Endothelial cell of umbilical vein (primary cell): Measurements from ENCODE around the gene BLTP2. TPM values are rescaled to one million over a fixed set of nuclear protein-coding genes. Genes with fewer than 3 reads are reported as not detected.

ENCODE experiments used
- Bru-seq: library from RNA; stranded (reverse); fragments of 400-500 nt; gene quantifications from one replicate; lab custom pipeline; 2021; lab: Mats Ljungman, UMichigan
- BruChase-seq, 2 experiments: library from RNA; stranded (reverse); fragments of 400-500 nt; gene quantifications; one replicate each; lab custom pipeline; 2021; lab: Mats Ljungman, UMichigan
- BruUV-seq: library from RNA; stranded (reverse); fragments of 400-500 nt; replicated peaks from 2 replicates; lab custom pipeline; 2021; lab: Mats Ljungman, UMichigan
- CTCF ChIA-PET: fragments of 300-600, 350-600 bp; sonication (Branson Sonifier 250); formaldehyde crosslinking; loops from one replicate; lab custom pipeline; 2021; ENCODE audit warnings: antibody characterized with exemption, inconsistent platforms; lab: Charles Lee
- POLR2A ChIA-PET: fragments of 300-600, 350-600 bp; sonication (Branson Sonifier 250); formaldehyde crosslinking; loops from one replicate; lab custom pipeline; 2021; ENCODE audit warnings: antibody characterized with exemption, inconsistent platforms; lab: Charles Lee
- DNase-seq: peaks from one replicate; pipeline ENCODE4 v3.0.0-alpha.2; 2011; ENCODE audit warnings: low read depth, low spot score
- FAIRE-seq: peaks from 2 replicates; lab custom pipeline; 2011; peaks lifted over from hg19 to GRCh38; lab: Jason Lieb, UNC
- H2AFZ ChIP-seq: 2 replicates; pipeline ENCODE4 v1.6.0; 2012; ENCODE audit warnings: low read depth, low read length, control low read depth, inconsistent platforms
- H3K27ac ChIP-seq: 2 replicates; pipeline ENCODE4 v1.5.1; 2011; ENCODE audit warnings: low read depth, mild to moderate bottlenecking, control low read depth, low read length, moderate library complexity; ENCODE audit not compliant: insufficient read depth
- H3K27me3 ChIP-seq, 2 experiments: 2 replicates each; pipeline versions ENCODE4 v1.6.0 to v1.6.1; 2011; ENCODE audit warnings: low read length in 2 of 2, mixed read lengths in 1 of 2; ENCODE audit not compliant: control insufficient read depth in 2 of 2, insufficient read depth in 2 of 2
- H3K36me3 ChIP-seq, 2 experiments: 2 replicates in 1 of 2; 3 replicates in 1 of 2; pipeline ENCODE4 v1.5.1; 2011; ENCODE audit warnings: low read length in 2 of 2, mild to moderate bottlenecking in 1 of 2, moderate library complexity in 1 of 2; ENCODE audit not compliant: control insufficient read depth in 2 of 2, insufficient read depth in 2 of 2; ENCODE audit errors: extremely low read depth in 1 of 2
- H3K4me1 ChIP-seq: 3 replicates; pipeline ENCODE4 v1.5.1; 2011; ENCODE audit warnings: mild to moderate bottlenecking, low read length; ENCODE audit not compliant: control insufficient read depth, insufficient read depth; ENCODE audit errors: extremely low read depth
- H3K4me2 ChIP-seq: 2 replicates; pipeline ENCODE4 v1.6.1; 2011; ENCODE audit warnings: low read length, control low read depth, mixed read lengths; ENCODE audit not compliant: insufficient read depth
- H3K4me3 ChIP-seq, 3 experiments: fragments of 200-600 bp in 1 of 3; sonication (generic), shearing (Covaris generic) in 1 of 3; replicated peaks in 1 of 3; 2 replicates each; pipeline ENCODE4 v1.5.1; 2011 to 2016; ENCODE audit warnings: control low read depth in 3 of 3, low read length in 3 of 3, mild to moderate bottlenecking in 2 of 3, inconsistent platforms in 1 of 3, low read depth in 1 of 3, moderate library complexity in 1 of 3; ENCODE audit not compliant: insufficient read depth in 1 of 3
- H3K79me2 ChIP-seq: 2 replicates; pipeline ENCODE4 v1.6.0; 2012; ENCODE audit warnings: low read length, inconsistent platforms; ENCODE audit not compliant: control insufficient read depth, insufficient read depth
- H3K9ac ChIP-seq: replicated peaks from 2 replicates; pipeline ENCODE3; 2011; ENCODE audit warnings: low read length, control low read depth; ENCODE audit not compliant: insufficient read depth; ENCODE audit errors: extremely low read depth
- H3K9me1 ChIP-seq: replicated peaks from 3 replicates; pipeline ENCODE4 v1.6.0; 2011; ENCODE audit warnings: mild to moderate bottlenecking, low read length; ENCODE audit not compliant: control insufficient read depth, insufficient read depth; ENCODE audit errors: extremely low read depth
- H3K9me3 ChIP-seq: replicated peaks from 2 replicates; pipeline ENCODE4 v1.5.1; 2012; ENCODE audit warnings: low read length, inconsistent platforms; ENCODE audit not compliant: control insufficient read depth, insufficient read depth
- H4K20me1 ChIP-seq: replicated peaks from 2 replicates; pipeline ENCODE3; 2011; ENCODE audit warnings: mild to moderate bottlenecking, low read length; ENCODE audit not compliant: control insufficient read depth, insufficient read depth; ENCODE audit errors: extremely low read depth
- CTCF ChIP-seq, 2 donors: IDR thresholded peaks; 1 replicate in 1 of 2; 2 replicates in 1 of 2; pipeline ENCODE4 v1.5.1; 2011; ENCODE audit warnings: low read length in 2 of 2, mild to moderate bottlenecking in 2 of 2, moderate library complexity in 2 of 2, control low read depth in 1 of 2, inconsistent platforms in 1 of 2, low read depth in 1 of 2; ENCODE audit not compliant: insufficient read depth in 1 of 2; ENCODE audit errors: extremely low read depth in 1 of 2
- EZH2 ChIP-seq: IDR thresholded peaks from 2 replicates; pipeline ENCODE4 v1.6.1; 2012; ENCODE audit warnings: borderline replicate concordance, low read depth, mild to moderate bottlenecking, moderate library complexity, low read length, inconsistent platforms; ENCODE audit not compliant: severe bottlenecking
- FOS ChIP-seq: IDR thresholded peaks from 2 replicates; pipeline ENCODE4 v1.6.1; 2011; ENCODE audit warnings: mild to moderate bottlenecking, low read length, moderate library complexity, borderline replicate concordance; ENCODE audit not compliant: insufficient read depth
- GATA2 ChIP-seq: IDR thresholded peaks from 2 replicates; pipeline ENCODE4 v1.7.0; 2011; ENCODE audit warnings: low read depth, mild to moderate bottlenecking, moderate library complexity, mixed read lengths, low read length; ENCODE audit not compliant: insufficient read length, insufficient read depth
- JUN ChIP-seq: IDR thresholded peaks from 2 replicates; pipeline ENCODE4 v1.6.1; 2011; ENCODE audit warnings: borderline replicate concordance, low read depth; ENCODE audit not compliant: insufficient read length, insufficient read depth
- MYC ChIP-seq: IDR thresholded peaks from one replicate; pipeline ENCODE4 v1.6.1; 2011; ENCODE audit warnings: mild to moderate bottlenecking, low read depth, low read length
- POLR2A ChIP-seq: IDR thresholded peaks from 2 replicates; pipeline ENCODE4 v1.6.1; 2012; ENCODE audit warnings: low read depth, mild to moderate bottlenecking, control low read depth, low read length
- POLR2AphosphoS5 ChIP-seq: IDR thresholded peaks from 2 replicates; pipeline ENCODE4 v1.6.1; 2012; ENCODE audit warnings: low read depth, mild to moderate bottlenecking, control low read depth, low read length, moderate library complexity; ENCODE audit not compliant: insufficient read depth
- dilution Hi-C: fragments of 300-500 bp; cut with MboI; formaldehyde crosslinking; loops from one replicate; pipeline ENCODE4 v1.15.0; 2019; ENCODE audit warnings: low sequenced_read_pairs; ENCODE audit not compliant: extremely low pct_ligation_motif_present
- intact Hi-C: fragments of 100-400 bp; cut with micrococcal nuclease; formaldehyde crosslinking; loops from one replicate; pipeline ENCODE4 v1.10.0; 2022
- long read RNA-seq: library from polyadenylated mRNA; stranded (forward); transcript quantifications from one replicate; pipeline ENCODE4 v2.0.0, GENCODE V29; 2021
- polyA minus RNA-seq, 3 experiments: library from RNA; depleted of rRNA, polyadenylated mRNA; stranded (reverse); fragments of >200 nt; gene quantifications; 1 replicate in 1 of 3; 2 replicates in 2 of 3; pipeline ENCODE4 v1.2.3, GENCODE V29; 2011
- polyA plus RNA-seq, 4 experiments: library from polyadenylated mRNA; depleted of rRNA in 3 of 4; stranded (reverse) in 3 of 4; unstranded in 1 of 4; fragments of >200 nt; gene quantifications; 2 replicates each; pipeline versions ENCODE4 v1.2.1 to v1.2.3, GENCODE V29; 2011 to 2012; ENCODE audit warnings: missing spikeins in 1 of 4
- total RNA-seq: library from RNA; stranded (reverse); gene quantifications from 2 replicates; pipeline ENCODE4 v1.2.3, GENCODE V29; 2021
- TF ChIP-seq, protein P1 (sequence below): IDR thresholded peaks from 2 replicates; pipeline ENCODE4 v1.6.1; 2011; ENCODE audit not compliant: insufficient read depth, insufficient read length

BLTP2 gene
- 164 and 165 TPM in 2 replicates for total RNA-seq
- polyA plus RNA-seq = 91.4 and 119 TPM in 2 replicates
- 69.9 and 79.5 TPM in 2 replicates for polyA plus RNA-seq (2011; cell fraction: cytosol; rRNA removed)
- polyA plus RNA-seq (2011; cell fraction: nucleus; rRNA removed) = 207 and 249 TPM in 2 replicates
- polyA plus RNA-seq (2012) = 95.1 and 111 TPM in 2 replicates
- polyA minus RNA-seq = 522 and 694 TPM in 2 replicates
- polyA minus RNA-seq (2011; cell fraction: cytosol; rRNA and poly(A)+ RNA removed) = 116 TPM
- 142 and 241 TPM in 2 replicates for polyA minus RNA-seq (2011; cell fraction: nucleus; rRNA and poly(A)+ RNA removed)
- percentile 78 among the genes with signal in this experiment for Bru-seq, nascent RNA
- BruChase-seq, experiment 1, labeled RNA remaining after a 6-hour chase = percentile 96 among the genes with signal in this experiment
- BruChase-seq, experiment 2, labeled RNA remaining after a 2-hour chase = percentile 94 among the genes with signal in this experiment
- long read RNA-seq, full-length matches to known transcripts = 10 of 37 reads
- long read RNA-seq, partial matches to known transcripts = 16 of 37 reads
- long read RNA-seq, other reads (novel, unspliced or antisense) = 11 of 37 reads

- Histone ChIP-seq H3K79me2 (peaks cover 25% of the 10 kb centered on the region), H3K4me1 (peaks cover 23% of the 10 kb centered on the region), H2AFZ (peak within 1 kb of the TSS; percentile 67), H3K27ac (peak within 1 kb of the TSS; percentile 36), H3K36me3 (peaks cover 22 to 25% of the 10 kb centered on the region in 2 experiments), H3K9me1 (no peaks in the 10 kb centered on the region), H3K4me3 (peak within 1 kb of the TSS; percentile 54 to 77 (median 71)), H3K27me3 (no peaks in the 10 kb centered on the region), H3K4me2 (peak within 1 kb of the TSS; percentile 84), H3K9ac (peak within 1 kb of the TSS; percentile 64), H3K9me3 (no peaks in the 10 kb centered on the region), H4K20me1 (no peaks in the 10 kb centered on the region)
- POLR2A ChIA-PET = interaction anchor here (0.5 to 1.0 kb wide), 2 partner anchors 11 to 1026 kb away, joined by 3 to 9 read pairs; no protein-coding TSS in a partner anchor
- DNase-seq = peak; percentile 95
- TF ChIP-seq GATA2 = no peak
- TF ChIP-seq POLR2AphosphoS5 = peak; percentile 90
- TF ChIP-seq POLR2A = peak; percentile 93
- TF ChIP-seq FOS = no peak
- TF ChIP-seq JUN = no peak
- TF ChIP-seq, protein P1, sequence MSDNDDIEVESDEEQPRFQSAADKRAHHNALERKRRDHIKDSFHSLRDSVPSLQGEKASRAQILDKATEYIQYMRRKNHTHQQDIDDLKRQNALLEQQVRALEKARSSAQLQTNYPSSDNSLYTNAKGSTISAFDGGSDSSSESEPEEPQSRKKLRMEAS = peak; percentile 64
- TF ChIP-seq MYC = no peak
- TF ChIP-seq EZH2 = no peak
- TF ChIP-seq CTCF (IDR thresholded peaks at IDR 0.05; ENCODE audit: extremely low read depth in 1 of 2, insufficient read depth in 1 of 2, low read depth in 1 of 2, low read length in 2 of 2) = no peak
- dilution Hi-C loops = no loop called here
- CTCF ChIA-PET = interaction anchor here (0.8 to 2.2 kb wide), 6 partner anchors 13 to 105 kb away, joined by 3 to 13 read pairs (median 4); partner anchors contain the start of genes SDF2 and SUPT6H
- peak; percentile 83 for FAIRE-seq
- intact Hi-C loops = loop anchor here (5.0 kb wide), 1 partner anchor 72 kb away; the partner anchor contains the start of genes RAB34 and RPL23A
- no TSS peak for BruUV-seq
Observed at GRCh38 chr17:28644787-28645575, at the start of gene BLTP2. Gene BLTP2 (minus strand): TSS chr17:28645158. CDS start chr17:28645056, 102 bp downstream.
